Stimulated activated CD4-positive, alpha-beta T cell treated with anti-CD3 and anti-CD28 coated beads, Interleukin-2, amount 100 ng/mL, for 48 hours (primary cell): Measurements from ENCODE around the gene COL26A1.
"Not testable (repeated sequence)": the region's sequence is repeated elsewhere in the genome, so short reads cannot be mapped to it uniquely, and the experiment has no call there.

Experiments used
- DNase-seq, 2 donors: peaks; one replicate each; pipeline ENCODE4 v3.0.0-alpha.2; 2020

The COL26A1 gene

GRCh38 chr7:101555921-101556275, 193.2 kb downstream of the COL26A1 start:
- DNase-seq = no peak

DNA sequence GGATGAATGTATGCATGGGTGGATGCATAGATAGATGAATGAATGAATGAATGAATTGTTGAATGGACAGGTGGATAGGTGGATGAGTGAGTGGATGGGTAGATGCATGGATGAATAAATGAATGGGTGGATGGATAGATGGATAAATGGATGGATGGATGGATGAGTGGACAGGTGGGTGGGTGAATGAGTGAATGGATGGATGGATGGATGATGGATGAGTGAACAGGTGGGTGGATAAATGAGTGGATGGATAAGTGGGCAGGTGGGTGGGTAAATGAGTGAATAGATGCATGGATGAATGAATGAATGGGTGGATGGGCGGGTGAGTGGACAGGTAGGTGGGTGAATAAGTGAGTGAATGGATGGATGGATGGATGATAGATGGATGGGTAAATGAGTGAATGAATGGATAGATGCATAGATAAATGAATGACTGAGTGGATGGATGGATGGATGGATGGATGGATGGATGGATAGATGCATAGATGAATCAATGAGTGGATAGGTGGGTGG, 193.8 kb downstream of the COL26A1 start:
- DNase-seq = no peak

GRCh38 chr7:101557421-101557820, 194.7 kb downstream of the COL26A1 start:
- no peak for DNase-seq

DNA sequence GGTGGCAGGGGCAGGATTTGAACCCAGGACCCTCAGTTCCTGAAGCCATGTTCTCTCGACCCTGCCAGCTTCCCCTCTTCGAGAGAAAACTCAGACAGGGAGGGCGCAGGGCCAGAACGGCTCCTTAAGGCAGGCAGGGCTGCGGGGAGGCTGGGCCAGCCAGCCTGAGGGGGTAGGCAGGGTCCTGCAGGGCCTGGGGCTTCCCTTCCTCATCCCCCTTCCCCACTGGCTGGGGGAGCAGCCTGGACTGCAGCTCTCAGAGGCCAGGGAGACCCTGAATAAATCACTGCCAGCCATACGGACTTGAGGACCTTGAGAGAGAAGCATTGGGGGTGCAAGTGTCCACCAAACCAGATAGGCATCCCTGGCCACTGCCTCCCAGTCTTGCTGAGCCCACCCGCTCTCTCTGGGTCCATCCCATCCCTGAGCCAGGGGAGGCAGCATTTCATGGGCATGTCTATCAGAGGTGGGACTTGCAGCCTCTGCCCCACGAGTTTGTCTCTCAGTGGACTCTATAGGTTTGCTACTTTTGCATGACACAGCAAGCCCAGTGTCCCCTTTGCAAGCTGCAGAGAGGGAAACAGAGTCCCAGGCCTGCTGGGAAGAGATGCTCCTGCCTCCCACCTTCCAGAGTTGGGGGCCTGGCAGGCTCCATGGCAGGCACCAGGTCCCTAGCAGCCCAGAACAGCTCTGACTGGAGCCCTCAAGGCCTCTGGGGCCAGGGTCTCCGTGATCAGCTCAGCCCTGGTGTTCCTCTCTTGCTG, 195.5 kb downstream of the COL26A1 start:
- no peak for DNase-seq

GRCh38 chr7:101558742-101559325, 196.2 kb downstream of the COL26A1 start:
- no peak for DNase-seq

DNA sequence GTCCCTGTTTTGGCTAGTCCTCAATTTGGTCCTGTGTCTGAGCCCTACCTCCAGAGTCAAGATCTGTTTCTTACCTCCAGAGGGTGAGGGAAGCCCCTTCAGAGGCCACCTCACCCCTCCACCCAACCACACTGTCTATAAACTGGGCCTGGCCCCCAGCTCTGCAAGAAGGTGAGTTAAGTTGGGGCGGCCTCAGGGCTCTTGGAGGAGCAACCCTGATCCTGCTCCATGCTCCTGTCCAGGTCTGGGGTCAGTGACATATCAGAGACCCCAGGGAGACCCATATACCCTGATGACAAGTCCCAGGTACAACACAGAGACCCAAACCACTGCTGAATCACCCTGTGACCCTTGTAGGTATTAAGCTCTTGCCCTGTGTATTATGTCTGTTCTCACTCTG, 196.9 kb downstream of the COL26A1 start:
- DNase-seq = no peak

DNA sequence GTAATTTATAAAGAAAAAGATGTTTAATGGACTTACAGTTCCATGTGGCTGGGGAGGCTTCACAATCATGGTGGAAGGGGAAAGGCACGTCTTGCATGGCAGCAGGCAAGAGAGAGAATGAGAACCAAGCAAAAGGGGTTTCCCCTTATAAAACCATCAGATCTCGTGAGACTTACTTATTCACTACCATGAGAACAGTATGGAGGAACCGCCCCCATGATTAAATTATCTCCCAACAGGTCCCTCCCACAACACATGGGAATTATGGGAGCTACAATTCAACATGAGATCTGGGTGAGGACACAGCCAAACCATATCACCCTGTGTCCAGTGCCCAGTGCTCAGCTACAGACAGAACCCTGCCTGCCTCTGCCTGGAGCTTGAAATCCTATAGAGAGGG, 197.3 kb downstream of the COL26A1 start:
- not testable (repeated sequence) for DNase-seq

- no peak for DNase-seq
Observed at GRCh38 chr7:101560856-101561255, 198.2 kb downstream of the COL26A1 start.

GRCh38 chr7:101561293-101561692, 198.6 kb downstream of the COL26A1 start:
- not testable (repeated sequence) for DNase-seq

GRCh38 chr7:101562531-101563197, 200.0 kb downstream of the COL26A1 start:
- no peak for DNase-seq

GRCh38 chr7:101563198-101563901, 200.7 kb downstream of the COL26A1 start:
- DNase-seq = no peak

GRCh38 chr7:101563943-101564777, 201.5 kb downstream of the COL26A1 start:
- no peak for DNase-seq

DNA sequence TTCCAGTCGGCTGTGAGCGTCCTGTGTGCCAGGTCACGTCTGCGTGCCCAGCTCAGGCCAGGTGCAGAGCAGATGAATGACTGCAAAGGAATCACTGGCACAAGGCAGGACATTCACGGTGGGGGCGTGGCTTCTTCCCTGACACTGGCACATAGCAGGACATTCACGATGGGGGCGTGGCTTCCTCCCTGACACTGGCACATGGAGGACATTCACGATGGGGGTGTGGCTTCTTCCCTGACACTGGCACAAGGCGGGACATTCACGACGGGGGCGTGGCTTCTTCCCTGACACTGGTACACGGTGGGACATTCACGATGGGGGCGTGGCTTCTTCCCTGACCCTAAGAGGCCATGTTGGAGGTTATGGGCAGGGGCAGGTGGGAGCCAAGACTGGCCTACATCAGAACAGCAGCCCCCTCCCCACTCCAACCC, 202.1 kb downstream of the COL26A1 start:
- no peak for DNase-seq

GRCh38 chr7:101565601-101566209, 203.0 kb downstream of the COL26A1 start:
- DNase-seq = no peak

DNA sequence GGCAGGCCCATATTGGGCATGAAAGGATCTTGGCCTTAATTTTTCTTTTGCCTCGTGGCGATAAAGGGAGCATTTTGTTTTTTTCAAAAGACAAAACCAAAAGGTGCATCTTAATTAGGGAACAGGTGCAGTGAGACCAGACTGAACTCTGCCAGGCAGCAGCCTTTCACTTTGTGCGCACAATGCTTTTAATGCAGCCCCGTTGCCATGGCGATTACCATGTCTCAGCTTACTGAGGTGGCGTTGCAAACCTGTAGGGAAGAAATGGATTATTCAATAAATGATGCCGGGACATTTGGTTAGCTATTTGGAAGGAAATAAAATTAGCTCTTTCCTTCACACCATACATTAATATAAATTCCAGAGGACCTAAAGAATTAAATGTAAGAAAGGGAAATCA, 204.6 kb downstream of the COL26A1 start:
- DNase-seq = no peak

GRCh38 chr7:101572156-101572555, 209.5 kb downstream of the COL26A1 start:
- no peak for DNase-seq

GRCh38 chr7:101575168-101575567, 212.5 kb downstream of the COL26A1 start:
- DNase-seq = no peak

DNA sequence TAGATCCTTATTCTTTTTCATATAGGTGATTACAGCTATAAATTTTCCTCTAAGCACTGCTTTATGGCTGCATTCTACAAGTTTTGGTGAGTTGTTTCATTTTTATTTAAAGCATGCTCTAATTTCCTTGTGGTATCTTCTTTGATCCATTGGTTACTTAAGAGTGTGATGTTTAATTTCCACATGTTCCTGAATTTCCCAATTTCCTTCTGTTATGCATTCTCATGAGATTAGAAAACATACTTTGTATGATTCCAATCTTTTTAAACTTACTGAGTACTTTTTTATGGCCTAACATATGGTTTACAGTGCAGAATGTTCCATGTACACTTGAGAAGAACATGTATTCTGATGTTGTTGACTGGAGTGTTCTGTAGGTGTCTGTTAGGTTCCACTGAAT, 213.0 kb downstream of the COL26A1 start:
- no peak for DNase-seq

GRCh38 chr7:101576998-101577397, 214.3 kb downstream of the COL26A1 start:
- DNase-seq = no peak

DNA sequence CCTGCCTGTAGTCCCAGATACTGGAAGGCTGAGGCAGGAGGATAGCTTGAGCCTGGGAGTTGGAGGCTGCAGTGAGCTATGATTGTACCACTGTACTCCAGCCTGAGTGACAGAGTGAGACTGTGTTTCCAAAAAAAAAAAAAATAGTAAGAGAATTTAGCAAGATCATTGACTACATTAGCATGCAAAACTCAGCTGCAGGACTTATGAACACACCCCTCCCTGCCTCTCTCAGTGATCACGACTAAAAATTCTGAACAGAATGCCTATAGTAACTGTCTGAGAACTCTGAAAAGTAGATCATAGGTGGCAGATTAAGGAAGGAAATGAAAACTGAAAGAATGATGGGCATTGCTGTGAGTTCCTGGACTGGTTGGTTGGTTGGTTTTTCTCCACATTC, 215.9 kb downstream of the COL26A1 start:
- DNase-seq = no peak

GRCh38 chr7:101580596-101580995, 217.9 kb downstream of the COL26A1 start:
- no peak for DNase-seq

GRCh38 chr7:101581891-101582290, 219.2 kb downstream of the COL26A1 start:
- DNase-seq = no peak
